Right renal pelvis (tissue), 4 donors: Measurements from ENCODE around the gene ELF5. TPM values are rescaled to one million over a fixed set of nuclear protein-coding genes. Genes with fewer than 3 reads are reported as not detected.

Experiments
- DNase-seq, 4 donors: peaks; one replicate each; pipeline ENCODE4 v3.0.0-alpha.2; 2013; ENCODE audit warnings: low read depth in 4 of 4, low spot score in 3 of 4, missing footprints in 1 of 4
- polyA plus RNA-seq, 4 donors: library from polyadenylated mRNA; unstranded; fragments of 120-200 nt; gene quantifications; one replicate each; pipeline ENCODE4 v1.2.1, GENCODE V29; 2013; ENCODE audit not compliant: insufficient read length in 4 of 4

ELF5 gene
- 100 to 1,000 TPM in 1 of 4 donors, 10 to 100 TPM in 3; 55.2 to 103 (median 65.5) TPM for polyA plus RNA-seq

GRCh38 chr11:34513682-34514449, at the start of gene ELF5:
Gene ELF5 (minus strand): TSS chr11:34513794. CDS start chr11:34505749, 8,045 bp downstream.
- no peak for DNase-seq

- no peak for DNase-seq
These were observed 49.4 kb upstream of the ELF5 start for GRCh38 chr11:34562976-34563375.

- DNase-seq: no peak
These were observed 46.9 kb upstream of the ELF5 start for GRCh38 chr11:34560511-34560910.

- no peak for DNase-seq
These were observed 45.1 kb upstream of the ELF5 start for GRCh38 chr11:34558673-34559072.

GRCh38 chr11:34558211-34558610, 44.6 kb upstream of the ELF5 start:
- DNase-seq: no peak

- DNase-seq: no peak
These were observed 38.7 kb upstream of the ELF5 start for GRCh38 chr11:34552270-34552669.

- DNase-seq: peak in 1 of 4 donors; percentile 6
These were observed 35.7 kb upstream of the ELF5 start for GRCh38 chr11:34549271-34549670.

- no peak for DNase-seq
These were observed 34.7 kb upstream of the ELF5 start for GRCh38 chr11:34548278-34548677.

GRCh38 chr11:34546511-34547209, 33.1 kb upstream of the ELF5 start:
- no peak for DNase-seq

- no peak for DNase-seq
These were observed 28.5 kb upstream of the ELF5 start for GRCh38 chr11:34542089-34542488.

GRCh38 chr11:34540870-34541269, 27.3 kb upstream of the ELF5 start:
- DNase-seq: no peak

- DNase-seq: no peak
These were observed 24.0 kb upstream of the ELF5 start for GRCh38 chr11:34537636-34538035.

GRCh38 chr11:34536056-34536455, 22.5 kb upstream of the ELF5 start:
- no peak for DNase-seq

GRCh38 chr11:34534826-34535225, 21.2 kb upstream of the ELF5 start:
- DNase-seq: no peak

GRCh38 chr11:34531663-34532062, 18.1 kb upstream of the ELF5 start:
- DNase-seq: no peak

GRCh38 chr11:34530545-34531234, 17.1 kb upstream of the ELF5 start:
- no peak for DNase-seq

- no peak for DNase-seq
These were observed 16.0 kb upstream of the ELF5 start for GRCh38 chr11:34529643-34530042.

GRCh38 chr11:34528072-34528471, 14.5 kb upstream of the ELF5 start:
- no peak for DNase-seq

GRCh38 chr11:34525888-34526657, 12.5 kb upstream of the ELF5 start:
- no peak for DNase-seq

GRCh38 chr11:34525098-34525497, 11.5 kb upstream of the ELF5 start:
- DNase-seq: no peak

GRCh38 chr11:34524696-34525095, 11.1 kb upstream of the ELF5 start:
- no peak for DNase-seq
